ENCODE results near the gene GSTP1.

Gene GSTP1

DNA sequence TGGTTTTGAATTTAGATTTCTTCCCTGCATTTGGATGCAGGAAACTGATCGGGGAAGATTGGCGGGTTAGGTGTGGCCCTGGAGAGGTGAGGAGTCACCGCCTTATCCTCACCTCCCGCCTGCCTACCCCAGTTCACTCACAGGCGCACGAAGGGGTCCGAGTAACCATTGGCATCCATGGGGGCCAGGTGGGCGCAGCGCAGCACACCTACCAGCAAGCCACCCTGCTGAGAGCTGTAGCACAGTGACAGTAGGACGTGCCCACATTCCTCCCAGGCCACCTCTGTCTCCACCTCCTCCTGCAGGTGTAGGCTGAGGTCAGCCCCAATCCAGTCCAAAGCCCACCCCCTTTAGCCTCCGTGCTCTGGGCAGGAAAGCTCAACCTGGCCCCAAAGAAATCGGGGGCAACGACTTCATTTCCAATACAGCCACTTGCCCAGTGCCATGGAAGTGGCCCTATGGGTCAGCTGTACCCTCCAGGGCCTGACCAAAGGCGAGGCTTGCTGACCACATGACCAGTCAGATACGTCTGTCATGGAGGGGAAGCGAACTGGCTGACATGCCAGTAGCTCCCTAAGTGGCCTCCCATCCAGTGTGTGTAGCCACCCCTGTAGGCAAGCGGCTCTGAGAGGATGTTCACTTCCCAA, 29.8 kb downstream of the GSTP1 start:
- TF ChIP-seq, protein P1, sequence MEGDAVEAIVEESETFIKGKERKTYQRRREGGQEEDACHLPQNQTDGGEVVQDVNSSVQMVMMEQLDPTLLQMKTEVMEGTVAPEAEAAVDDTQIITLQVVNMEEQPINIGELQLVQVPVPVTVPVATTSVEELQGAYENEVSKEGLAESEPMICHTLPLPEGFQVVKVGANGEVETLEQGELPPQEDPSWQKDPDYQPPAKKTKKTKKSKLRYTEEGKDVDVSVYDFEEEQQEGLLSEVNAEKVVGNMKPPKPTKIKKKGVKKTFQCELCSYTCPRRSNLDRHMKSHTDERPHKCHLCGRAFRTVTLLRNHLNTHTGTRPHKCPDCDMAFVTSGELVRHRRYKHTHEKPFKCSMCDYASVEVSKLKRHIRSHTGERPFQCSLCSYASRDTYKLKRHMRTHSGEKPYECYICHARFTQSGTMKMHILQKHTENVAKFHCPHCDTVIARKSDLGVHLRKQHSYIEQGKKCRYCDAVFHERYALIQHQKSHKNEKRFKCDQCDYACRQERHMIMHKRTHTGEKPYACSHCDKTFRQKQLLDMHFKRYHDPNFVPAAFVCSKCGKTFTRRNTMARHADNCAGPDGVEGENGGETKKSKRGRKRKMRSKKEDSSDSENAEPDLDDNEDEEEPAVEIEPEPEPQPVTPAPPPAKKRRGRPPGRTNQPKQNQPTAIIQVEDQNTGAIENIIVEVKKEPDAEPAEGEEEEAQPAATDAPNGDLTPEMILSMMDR (IDR thresholded peaks at IDR 0.05; ENCODE audit: borderline replicate concordance, insufficient read depth, low read depth, low read length) = no peak
- H3K4me3 ChIP-seq (ENCODE audit: low read depth, low read length) = no peak overlapping the region

DNA sequence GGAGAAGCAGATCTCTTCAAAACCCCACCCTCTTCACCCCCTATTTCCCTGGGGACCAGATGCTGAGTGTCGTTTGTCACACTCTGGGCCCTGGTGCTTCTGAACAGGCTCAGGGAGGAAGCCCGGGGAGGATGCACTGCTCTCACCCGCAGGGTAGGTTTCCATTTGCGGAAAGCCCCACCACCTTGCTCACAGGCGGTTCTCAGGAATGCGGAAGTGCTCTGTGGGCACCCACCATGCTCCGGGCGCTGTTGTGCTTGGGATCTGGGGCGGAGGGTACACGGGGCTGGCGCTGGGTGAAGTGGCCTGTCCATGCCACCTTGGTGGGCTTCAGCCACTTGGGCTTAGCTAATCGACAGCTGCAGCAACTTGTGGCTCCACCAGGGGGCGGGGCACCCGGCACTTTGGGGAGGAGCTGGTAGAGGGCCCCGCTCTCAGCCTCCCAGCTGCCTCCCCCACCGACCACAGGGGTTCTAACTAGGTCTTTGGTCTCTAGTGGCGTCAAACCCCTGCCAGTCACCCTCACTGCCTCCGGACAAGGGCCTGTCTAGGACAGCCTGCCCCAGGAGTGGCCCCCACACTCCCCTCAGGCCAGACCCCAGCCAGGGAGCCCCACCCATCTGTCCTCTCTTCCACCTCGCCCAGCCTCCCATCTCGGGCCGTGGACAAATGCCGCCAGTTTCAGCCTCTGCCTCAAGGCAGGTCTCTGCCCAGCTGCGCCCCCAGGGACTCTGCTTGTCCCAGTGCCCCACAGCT, 30.5 kb downstream of the GSTP1 start:
- H3K4me3 ChIP-seq (ENCODE audit: low read depth, low read length) = peak overlapping the region; percentile 45
- TF ChIP-seq, protein P1 (IDR thresholded peaks at IDR 0.05; ENCODE audit: borderline replicate concordance, insufficient read depth, low read depth, low read length) = 0 out of 2 replicates have a peak, but pooled peaks have one; percentile 36

DNA sequence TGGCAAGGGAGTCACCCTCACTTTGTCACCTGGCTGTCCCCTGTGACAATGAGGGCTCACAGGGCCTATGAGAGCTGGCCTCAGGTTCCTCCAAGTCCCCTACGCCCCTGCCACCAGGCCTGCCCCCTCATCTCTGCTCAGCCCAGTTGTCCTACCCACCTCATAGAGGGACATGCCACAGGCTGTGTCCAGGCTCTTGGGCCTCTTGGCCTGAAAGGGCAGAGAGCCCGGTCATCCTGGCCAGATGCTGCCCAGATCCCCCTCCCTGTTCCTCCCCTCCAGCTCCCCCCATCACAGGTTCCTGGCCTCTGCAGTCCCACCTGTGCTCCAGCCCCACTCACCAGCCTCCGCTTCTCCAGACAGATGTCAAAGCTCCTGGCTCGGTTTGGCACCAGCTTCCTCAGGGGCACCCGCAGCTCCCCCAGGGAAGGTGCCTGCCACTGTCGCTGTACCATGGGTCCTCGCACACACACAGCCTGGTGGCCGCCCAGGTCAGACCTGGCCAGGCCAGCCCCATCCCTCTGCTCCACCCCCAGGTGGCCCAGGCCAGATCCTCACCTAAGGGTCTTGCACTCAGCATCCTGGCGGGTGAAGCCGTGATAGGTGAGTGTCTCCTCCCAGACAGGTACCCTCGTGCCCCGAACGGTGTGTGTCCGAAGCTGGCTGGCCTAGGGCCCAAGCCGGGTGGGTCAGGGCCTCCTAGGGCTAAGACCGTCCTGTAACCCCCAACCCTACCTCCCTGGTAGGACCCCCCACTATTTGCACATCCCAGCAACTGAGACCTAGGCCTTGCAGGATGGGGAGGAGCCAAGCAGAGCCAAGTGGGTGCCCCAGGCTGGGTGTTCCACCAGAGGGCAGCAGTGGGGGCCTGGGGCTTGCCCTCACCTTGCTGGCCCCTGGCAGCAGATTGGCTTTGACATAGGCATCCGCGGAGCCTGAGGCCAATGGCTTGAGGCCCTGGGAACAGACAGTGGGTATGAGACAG, 31.4 kb downstream of the GSTP1 start:
- H3K4me3 ChIP-seq (ENCODE audit: low read depth, low read length) = peak overlapping the region; percentile 45
- TF ChIP-seq, protein P1 (IDR thresholded peaks at IDR 0.05; ENCODE audit: borderline replicate concordance, insufficient read depth, low read depth, low read length) = peak; percentile 73

DNA sequence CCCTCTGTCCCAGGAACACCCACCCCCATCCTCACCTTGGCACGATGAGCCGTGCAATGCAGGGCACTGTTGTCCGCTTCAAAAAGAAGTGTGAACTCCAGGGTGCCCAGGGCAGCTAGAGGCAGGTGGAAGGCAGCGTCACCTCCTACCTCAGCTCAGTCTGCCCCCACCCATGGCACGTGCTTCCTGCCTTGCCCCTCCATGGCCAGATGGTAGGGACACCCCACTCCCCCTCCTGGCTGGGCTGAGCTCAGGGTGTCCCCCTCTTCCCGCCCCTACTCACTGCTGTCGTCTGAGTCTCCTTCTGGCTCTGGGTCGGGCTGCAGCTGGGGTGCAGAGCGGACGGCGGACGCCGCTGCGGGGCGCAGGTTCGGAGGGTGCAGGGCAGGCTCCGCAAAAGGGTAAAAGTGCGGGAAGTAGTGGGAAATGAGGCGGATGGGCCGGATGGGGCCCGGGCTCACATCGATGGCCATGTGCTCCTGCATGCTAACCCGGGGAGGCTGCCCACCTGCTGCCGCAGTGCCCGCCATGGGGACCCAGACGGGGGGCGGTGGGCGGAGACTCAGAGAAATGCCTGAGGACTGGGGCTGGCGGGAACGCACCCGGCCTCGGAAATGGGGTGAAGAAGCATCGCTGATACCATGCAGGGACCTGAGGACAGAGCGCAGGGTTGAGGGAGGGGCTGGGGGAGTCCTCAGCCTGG, 32.3 kb downstream of the GSTP1 start:
- H3K4me3 ChIP-seq (ENCODE audit: low read depth, low read length) = no peak overlapping the region
- TF ChIP-seq, protein P1 (IDR thresholded peaks at IDR 0.05; ENCODE audit: borderline replicate concordance, insufficient read depth, low read depth, low read length) = no peak

DNA sequence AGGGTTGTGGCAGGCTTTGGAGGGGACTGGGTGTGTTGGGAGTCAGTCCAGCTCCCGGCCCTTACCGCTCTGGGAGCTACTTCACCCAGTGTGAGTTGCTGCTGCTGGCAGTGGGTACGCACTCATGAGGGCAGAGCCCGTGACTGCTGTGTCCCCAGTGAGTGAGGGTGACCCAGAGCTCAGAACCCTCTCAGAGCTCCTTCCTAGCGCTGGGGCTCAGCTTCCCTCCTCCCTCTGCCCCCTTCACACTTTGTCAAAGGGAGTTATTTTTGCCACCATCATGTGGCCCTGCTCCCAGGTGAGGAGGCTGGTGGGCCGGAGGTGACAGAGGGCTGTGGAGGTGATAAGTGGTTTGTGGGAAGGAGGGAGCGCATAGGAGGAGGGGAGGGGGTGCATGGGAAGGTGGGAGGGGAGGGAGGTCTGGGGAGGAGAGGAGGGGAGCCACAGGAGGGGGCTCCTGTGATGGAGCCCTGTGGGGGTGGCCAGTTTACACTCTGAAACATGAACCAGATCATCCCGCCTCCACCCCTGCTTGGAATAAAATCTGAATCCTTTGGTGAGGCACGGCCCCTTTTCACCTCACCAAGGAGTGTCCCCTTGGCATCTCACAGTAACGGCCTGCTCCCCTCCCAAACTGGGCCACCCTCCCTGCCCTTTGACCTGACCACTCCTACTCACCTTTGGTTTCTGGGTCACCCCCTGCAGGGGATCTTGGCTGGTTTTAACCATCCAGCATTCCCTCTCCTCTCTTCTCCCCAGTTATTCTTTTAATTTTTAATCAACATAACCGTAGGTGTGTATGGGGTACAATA, 33.0 kb downstream of the GSTP1 start:
- TF ChIP-seq, protein P1 (IDR thresholded peaks at IDR 0.05; ENCODE audit: borderline replicate concordance, insufficient read depth, low read depth, low read length) = no peak
- no peak overlapping the region for H3K4me3 ChIP-seq (ENCODE audit: low read depth, low read length)
